OCI-LY7 (cell line): ENCODE data around the gene GUCY1A2.

Experiments
- EZH2phosphoT487 ChIP-seq: fragments of 200-600 bp; sonication (generic); IDR thresholded peaks from 2 replicates; pipeline ENCODE4 v1.6.1; 2018; ENCODE audit warnings: low read depth, borderline replicate concordance, mild to moderate bottlenecking, mixed run types, antibody characterized with exemption, low read length, moderate library complexity, mixed read lengths
- TF ChIP-seq, protein P1 (sequence below): fragments of 200-600 bp; sonication (generic); conservative IDR thresholded peaks from 2 replicates; pipeline ENCODE4 v1.5.1; 2014; ENCODE audit warnings: mild to moderate bottlenecking, antibody characterized with exemption, low read length, moderate library complexity, mixed read lengths

DNA sequence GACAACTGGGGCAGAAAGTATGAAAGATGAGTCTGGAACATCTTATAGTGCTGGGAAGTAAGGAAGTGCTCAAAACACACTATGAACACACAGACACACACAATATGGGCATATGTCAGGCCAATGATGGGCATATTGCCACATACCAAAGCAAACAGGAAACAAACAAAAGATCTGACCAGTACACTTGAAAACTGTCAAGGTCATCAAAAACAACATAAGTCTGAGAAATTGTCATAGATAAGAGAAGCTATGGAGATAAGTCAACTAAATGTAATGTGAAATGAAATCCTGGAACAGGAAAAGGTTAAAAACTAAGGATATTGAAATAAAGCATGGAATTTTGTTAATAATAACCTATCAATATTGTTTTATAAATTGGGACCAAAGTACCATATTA is 46.4 kb downstream of the GUCY1A2 start:
- TF ChIP-seq, protein P1, sequence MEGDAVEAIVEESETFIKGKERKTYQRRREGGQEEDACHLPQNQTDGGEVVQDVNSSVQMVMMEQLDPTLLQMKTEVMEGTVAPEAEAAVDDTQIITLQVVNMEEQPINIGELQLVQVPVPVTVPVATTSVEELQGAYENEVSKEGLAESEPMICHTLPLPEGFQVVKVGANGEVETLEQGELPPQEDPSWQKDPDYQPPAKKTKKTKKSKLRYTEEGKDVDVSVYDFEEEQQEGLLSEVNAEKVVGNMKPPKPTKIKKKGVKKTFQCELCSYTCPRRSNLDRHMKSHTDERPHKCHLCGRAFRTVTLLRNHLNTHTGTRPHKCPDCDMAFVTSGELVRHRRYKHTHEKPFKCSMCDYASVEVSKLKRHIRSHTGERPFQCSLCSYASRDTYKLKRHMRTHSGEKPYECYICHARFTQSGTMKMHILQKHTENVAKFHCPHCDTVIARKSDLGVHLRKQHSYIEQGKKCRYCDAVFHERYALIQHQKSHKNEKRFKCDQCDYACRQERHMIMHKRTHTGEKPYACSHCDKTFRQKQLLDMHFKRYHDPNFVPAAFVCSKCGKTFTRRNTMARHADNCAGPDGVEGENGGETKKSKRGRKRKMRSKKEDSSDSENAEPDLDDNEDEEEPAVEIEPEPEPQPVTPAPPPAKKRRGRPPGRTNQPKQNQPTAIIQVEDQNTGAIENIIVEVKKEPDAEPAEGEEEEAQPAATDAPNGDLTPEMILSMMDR = no peak
- TF ChIP-seq EZH2phosphoT487 = no peak
